ENCODE results near the gene ABHD17A. TPM values are rescaled to one million over a fixed set of nuclear protein-coding genes. Genes with fewer than 3 reads are reported as not detected.

ABHD17A gene
- polyA plus RNA-seq, 1 of the 3 experiments (the other 2 are of a cell fraction): 61.1 TPM

GRCh38 chr19:1830568-1830967 is 54.7 kb downstream of the ABHD17A start:
- Histone ChIP-seq H3K9ac (no peak overlapping the region), H3F3A (replicated peaks; ENCODE audit: insufficient read depth) (peaks cover 6% of the 10 kb centered on the region), H3K4me2 (no peak overlapping the region), H3K36me3 (replicated peaks in 1 of 2; ENCODE audit: control insufficient read depth in 1 of 2, insufficient read depth in 2 of 2, low read length in 1 of 2) (peaks cover 1 to 5% of the 10 kb centered on the region in 2 experiments), H3K27ac (ENCODE audit: low read depth in 2 of 2, low read length in 1 of 2) (no peak overlapping the region), H3K79me2 (ENCODE audit: insufficient read depth) (peaks cover 63% of the 10 kb centered on the region), H2AFZ (ENCODE audit: low read depth) (no peak overlapping the region), H3K9me2 (no peaks in the 10 kb centered on the region), H4K20me1 (ENCODE audit: insufficient read depth) (peaks cover 60% of the 10 kb centered on the region), H3K4me1 (ENCODE audit: control insufficient read depth in 1 of 2, insufficient read depth in 2 of 2, low read depth in 1 of 2, low read length in 1 of 2) (peaks cover 0 to 7% of the 10 kb centered on the region in 2 experiments; a peak in 1 of 4 replicates), H3K4me3 (ENCODE audit: low read depth in 2 of 2, low read length in 1 of 2) (no peak overlapping the region), H3K9me3 (no peaks in the 10 kb centered on the region), H3K27me3 (ENCODE audit: insufficient read depth) (no peaks in the 10 kb centered on the region)
- TF ChIP-seq CHD2 (IDR thresholded peaks at IDR 0.05; ENCODE audit: low read length, partially characterized antibody) (no peak), GATA2 (CRISPR knock-in tag; IDR thresholded peaks at IDR 0.05) (no peak), FOXJ3 (CRISPR knock-in tag; IDR thresholded peaks at IDR 0.05) (no peak), MEF2A (IDR thresholded peaks at IDR 0.05; ENCODE audit: borderline replicate concordance, low read depth) (no peak), CTCF (IDR thresholded peaks at IDR 0.05) (no peak), SMC3 (IDR thresholded peaks at IDR 0.05; ENCODE audit: low read depth, low read length) (no peak)
- no peak for DNase-seq
- ChIA-PET POLR2A (no interaction called here), CTCF (interaction anchor here (1.2 to 8.1 kb wide), 4 partner anchors 10 to 42 kb away, joined by 3 to 188 read pairs (median 7); no protein-coding TSS in a partner anchor)
- WGBS (ENCODE audit: low lambda C conversion rate): 98% methylated on average over 12 of the region's 15 CpGs

DNA sequence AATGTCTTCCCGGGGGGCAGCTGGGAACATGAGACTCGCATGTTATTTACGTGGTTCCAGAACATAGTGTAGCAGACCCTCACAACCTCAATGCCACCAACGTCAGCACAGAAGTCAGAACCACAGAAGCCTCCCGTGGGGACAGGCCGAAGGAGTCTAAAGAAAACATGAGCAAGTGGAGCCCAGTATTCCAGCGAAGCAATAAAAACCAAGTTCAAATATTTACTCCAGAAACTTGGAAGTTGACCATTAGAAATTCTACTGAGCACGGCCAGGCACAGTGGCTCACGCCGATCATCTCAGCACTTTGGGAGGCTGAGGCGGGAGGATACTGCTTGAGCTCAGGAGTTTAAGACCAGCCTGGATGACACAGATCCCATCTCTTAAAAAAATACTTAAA is 55.3 kb downstream of the ABHD17A start:
- peaks cover 6% of the 10 kb centered on the region for H3F3A ChIP-seq (replicated peaks; ENCODE audit: insufficient read depth)
- WGBS (ENCODE audit: low lambda C conversion rate): 93% methylated on average over 11 of the region's 11 CpGs
- H3K9me3 ChIP-seq: no peaks in the 10 kb centered on the region
- ChIA-PET POLR2A (no interaction called here), CTCF (interaction anchor here (0.9 to 8.1 kb wide), 4 partner anchors 10 to 41 kb away, joined by 4 to 188 read pairs (median 7); no protein-coding TSS in a partner anchor)
- DNase-seq: no peak
- no peaks in the 10 kb centered on the region for H3K9me2 ChIP-seq
- peaks cover 0 to 7% of the 10 kb centered on the region in 2 experiments; a peak in 1 of 4 replicates for H3K4me1 ChIP-seq (ENCODE audit: control insufficient read depth in 1 of 2, insufficient read depth in 2 of 2, low read depth in 1 of 2, low read length in 1 of 2)
- H3K27ac ChIP-seq (ENCODE audit: low read depth in 2 of 2, low read length in 1 of 2): no peak overlapping the region
- H3K27me3 ChIP-seq (ENCODE audit: insufficient read depth): no peaks in the 10 kb centered on the region
- no peak overlapping the region for H2AFZ ChIP-seq (ENCODE audit: low read depth)
- peaks cover 5% of the 10 kb centered on the region in 2 experiments for H3K36me3 ChIP-seq (replicated peaks in 1 of 2; ENCODE audit: control insufficient read depth in 1 of 2, insufficient read depth in 2 of 2, low read length in 1 of 2)
- no peak overlapping the region for H3K4me2 ChIP-seq
- TF ChIP-seq TCF12 (IDR thresholded peaks at IDR 0.05) (no peak), TEAD4 (IDR thresholded peaks at IDR 0.05; ENCODE audit: borderline replicate concordance, insufficient read depth) (no peak), SMC3 (IDR thresholded peaks at IDR 0.05; ENCODE audit: low read depth, low read length) (no peak), TAF1 (IDR thresholded peaks at IDR 0.05; ENCODE audit: borderline replicate concordance, low read depth, low read length) (no peak), YY1 (IDR thresholded peaks at IDR 0.05; ENCODE audit: low read depth) (no peak), USF1 (IDR thresholded peaks at IDR 0.05; ENCODE audit: borderline replicate concordance, low read depth) (no peak), SIN3A (IDR thresholded peaks at IDR 0.05; ENCODE audit: borderline replicate concordance, low read depth, low read length) (no peak), EZH2phosphoT487 (IDR thresholded peaks at IDR 0.05; ENCODE audit: borderline replicate concordance, low read depth) (no peak), RCOR1 (IDR thresholded peaks at IDR 0.05; ENCODE audit: low read length) (no peak), JUND (IDR thresholded peaks at IDR 0.05) (no peak), IRF3 (IDR thresholded peaks at IDR 0.05; ENCODE audit: low read depth, low read length) (no peak), GATA2 (CRISPR knock-in tag; IDR thresholded peaks at IDR 0.05) (no peak)
- TF ChIP-seq, protein P1, sequence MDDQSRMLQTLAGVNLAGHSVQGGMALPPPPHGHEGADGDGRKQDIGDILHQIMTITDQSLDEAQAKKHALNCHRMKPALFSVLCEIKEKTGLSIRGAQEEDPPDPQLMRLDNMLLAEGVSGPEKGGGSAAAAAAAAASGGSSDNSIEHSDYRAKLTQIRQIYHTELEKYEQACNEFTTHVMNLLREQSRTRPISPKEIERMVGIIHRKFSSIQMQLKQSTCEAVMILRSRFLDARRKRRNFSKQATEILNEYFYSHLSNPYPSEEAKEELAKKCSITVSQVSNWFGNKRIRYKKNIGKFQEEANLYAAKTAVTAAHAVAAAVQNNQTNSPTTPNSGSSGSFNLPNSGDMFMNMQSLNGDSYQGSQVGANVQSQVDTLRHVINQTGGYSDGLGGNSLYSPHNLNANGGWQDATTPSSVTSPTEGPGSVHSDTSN (IDR thresholded peaks at IDR 0.05): no peak
- TF ChIP-seq, protein P2, sequence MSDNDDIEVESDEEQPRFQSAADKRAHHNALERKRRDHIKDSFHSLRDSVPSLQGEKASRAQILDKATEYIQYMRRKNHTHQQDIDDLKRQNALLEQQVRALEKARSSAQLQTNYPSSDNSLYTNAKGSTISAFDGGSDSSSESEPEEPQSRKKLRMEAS (IDR thresholded peaks at IDR 0.05; ENCODE audit: low read depth): no peak
- H3K9ac ChIP-seq: no peak overlapping the region
- H4K20me1 ChIP-seq (ENCODE audit: insufficient read depth): peaks cover 54% of the 10 kb centered on the region
- H3K4me3 ChIP-seq (ENCODE audit: low read depth in 2 of 2, low read length in 1 of 2): no peak overlapping the region
- H3K79me2 ChIP-seq (ENCODE audit: insufficient read depth): peaks cover 63% of the 10 kb centered on the region
